ENCODE results near the gene ZNF219.

ZNF219 gene

DNA sequence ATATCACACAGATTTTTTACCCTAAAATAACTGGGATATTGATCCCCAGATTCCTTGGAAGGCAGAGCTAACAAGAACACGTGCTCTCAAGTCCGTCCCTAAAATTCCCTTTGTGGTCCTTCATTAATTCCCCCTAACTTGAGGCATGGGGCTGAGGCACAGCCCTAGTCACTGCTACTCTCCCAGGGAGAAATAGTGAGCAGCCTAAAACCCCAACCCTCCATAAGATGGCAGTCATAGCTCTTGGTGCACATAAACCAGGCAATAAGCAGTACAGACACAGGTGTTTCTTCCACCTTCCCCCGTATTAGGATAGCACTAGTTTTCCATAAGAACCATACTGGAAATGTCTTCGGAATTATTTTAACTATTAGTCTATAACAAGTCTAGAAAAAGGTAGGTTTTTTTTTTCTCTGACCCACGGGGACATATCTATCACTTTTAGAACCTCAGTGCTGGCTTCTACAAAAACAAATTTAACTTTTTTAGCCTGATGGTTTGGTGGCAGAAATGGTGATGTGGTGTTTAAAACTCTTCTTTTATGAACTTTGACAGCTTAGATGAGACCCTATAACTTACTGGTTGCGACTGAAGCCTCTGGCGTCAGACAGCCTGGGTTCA lies 31.5 kb downstream of the ZNF219 start:
- Histone ChIP-seq H3K36me3 (ENCODE audit: insufficient read depth, insufficient read length, low read length) (no peaks in the 10 kb centered on the region), H3K4me3 (ENCODE audit: insufficient read length, low read depth) (no peak overlapping the region), H3K4me1 (ENCODE audit: insufficient read depth, insufficient read length) (no peaks in the 10 kb centered on the region), H3K27me3 (ENCODE audit: insufficient read depth, insufficient read length) (no peaks in the 10 kb centered on the region), H3K9me3 (ENCODE audit: insufficient read depth, low read length) (no peaks in the 10 kb centered on the region), H3K9ac (ENCODE audit: insufficient read length, low read depth) (no peak overlapping the region)
- no peak for DNase-seq (ENCODE audit: low read depth, low spot score)
- TF ChIP-seq ZNF274 (IDR thresholded peaks at IDR 0.05; ENCODE audit: low read depth, low read length): no peak
- no peak for TF ChIP-seq SUZ12 (IDR thresholded peaks at IDR 0.05; ENCODE audit: extremely low read depth, insufficient read depth, insufficient read length)
- TF ChIP-seq YY1 (IDR thresholded peaks at IDR 0.05; ENCODE audit: insufficient read depth, insufficient read length): no peak

- H3K4me1 ChIP-seq (ENCODE audit: insufficient read depth, insufficient read length): no peaks in the 10 kb centered on the region
- H3K9me3 ChIP-seq (ENCODE audit: insufficient read depth, low read length): no peaks in the 10 kb centered on the region
- TF ChIP-seq YY1 (IDR thresholded peaks at IDR 0.05; ENCODE audit: insufficient read depth, insufficient read length) (no peak), SUZ12 (IDR thresholded peaks at IDR 0.05; ENCODE audit: extremely low read depth, insufficient read depth, insufficient read length) (no peak)
- H3K4me3 ChIP-seq (ENCODE audit: insufficient read length, low read depth): no peak overlapping the region
- no peak overlapping the region for H3K9ac ChIP-seq (ENCODE audit: insufficient read length, low read depth)
- H3K27me3 ChIP-seq (ENCODE audit: insufficient read depth, insufficient read length): no peaks in the 10 kb centered on the region
- DNase-seq (ENCODE audit: low read depth, low spot score): no peak
- no peaks in the 10 kb centered on the region for H3K36me3 ChIP-seq (ENCODE audit: insufficient read depth, insufficient read length, low read length)
These were observed 35.0 kb downstream of the ZNF219 start for GRCh38 chr14:21063479-21063878.

DNA sequence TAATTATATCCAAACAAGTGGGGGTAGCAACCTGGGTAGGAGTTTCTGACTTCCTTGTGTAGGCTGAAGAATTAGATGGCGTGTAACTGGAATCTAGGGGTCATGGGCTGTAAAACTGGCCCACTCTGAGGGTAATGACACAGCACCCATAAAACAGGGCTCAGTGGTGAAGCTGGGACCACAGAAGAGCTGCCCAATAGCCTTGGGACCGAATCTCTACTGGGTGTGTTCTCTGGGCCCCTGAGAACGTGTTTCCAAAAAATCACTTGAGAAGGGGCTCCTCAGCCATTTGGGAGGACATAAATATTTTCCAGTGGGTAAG lies 37.1 kb downstream of the ZNF219 start:
- Histone ChIP-seq H3K9ac (ENCODE audit: insufficient read length, low read depth) (no peak overlapping the region), H3K4me1 (ENCODE audit: insufficient read depth, insufficient read length) (no peaks in the 10 kb centered on the region), H3K4me3 (ENCODE audit: insufficient read length, low read depth) (no peak overlapping the region)

DNA sequence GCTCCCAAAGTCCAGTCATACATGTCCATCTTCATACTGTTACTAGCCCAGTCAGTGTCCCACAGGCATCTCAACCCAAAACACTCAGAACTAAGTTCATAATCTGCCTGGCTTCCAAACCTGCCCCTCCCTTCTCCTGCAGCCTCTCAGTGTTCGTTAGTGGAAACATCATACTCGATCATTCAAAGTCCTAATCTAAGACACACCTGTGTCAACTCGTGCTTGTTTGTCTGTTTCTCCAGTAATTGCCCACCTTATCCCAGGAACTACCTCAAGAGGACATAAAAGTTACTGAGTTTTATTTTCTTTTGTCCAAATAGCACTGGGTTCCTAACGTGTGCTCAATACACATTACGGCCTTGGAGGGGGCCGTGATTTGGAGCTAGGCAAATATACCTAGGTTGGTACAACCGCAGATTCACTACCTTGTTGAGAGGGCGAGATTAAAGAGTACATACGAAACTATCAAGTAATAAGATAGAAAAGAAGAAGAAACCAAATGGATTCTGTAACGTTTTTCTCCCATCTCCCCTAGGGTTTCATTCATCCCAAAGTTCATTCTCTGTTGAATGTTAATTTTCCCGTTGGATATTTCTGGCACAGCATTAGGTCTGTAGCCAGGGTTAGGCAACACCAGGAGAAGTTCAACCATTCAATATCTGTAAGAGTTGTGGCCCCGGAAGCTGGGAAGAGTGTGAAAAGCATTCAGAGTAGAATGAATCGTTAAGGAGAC lies 37.7 kb downstream of the ZNF219 start:
- H3K27me3 ChIP-seq (ENCODE audit: insufficient read depth, insufficient read length): no peaks in the 10 kb centered on the region
- DNase-seq (ENCODE audit: low read depth, low spot score): no peak
- no peaks in the 10 kb centered on the region for H3K9me3 ChIP-seq (ENCODE audit: insufficient read depth, low read length)
- no peak overlapping the region for H3K9ac ChIP-seq (ENCODE audit: insufficient read length, low read depth)
- H3K4me3 ChIP-seq (ENCODE audit: insufficient read length, low read depth): no peak overlapping the region
- H3K4me1 ChIP-seq (ENCODE audit: insufficient read depth, insufficient read length): no peaks in the 10 kb centered on the region
- no peaks in the 10 kb centered on the region for H3K36me3 ChIP-seq (ENCODE audit: insufficient read depth, insufficient read length, low read length)
- TF ChIP-seq ZNF274 (IDR thresholded peaks at IDR 0.05; ENCODE audit: low read depth, low read length) (no peak), SUZ12 (IDR thresholded peaks at IDR 0.05; ENCODE audit: extremely low read depth, insufficient read depth, insufficient read length) (no peak), YY1 (IDR thresholded peaks at IDR 0.05; ENCODE audit: insufficient read depth, insufficient read length) (no peak)

More for the DNA sequence above, 37.1 kb downstream of the ZNF219 start:
- no peaks in the 10 kb centered on the region for H3K36me3 ChIP-seq (ENCODE audit: insufficient read depth, insufficient read length, low read length)
- H3K27me3 ChIP-seq (ENCODE audit: insufficient read depth, insufficient read length): no peaks in the 10 kb centered on the region
- no peak for DNase-seq (ENCODE audit: low read depth, low spot score)
- no peak for TF ChIP-seq SUZ12 (IDR thresholded peaks at IDR 0.05; ENCODE audit: extremely low read depth, insufficient read depth, insufficient read length)
- no peak for TF ChIP-seq YY1 (IDR thresholded peaks at IDR 0.05; ENCODE audit: insufficient read depth, insufficient read length)
- TF ChIP-seq ZNF274 (IDR thresholded peaks at IDR 0.05; ENCODE audit: low read depth, low read length): no peak
- H3K9me3 ChIP-seq (ENCODE audit: insufficient read depth, low read length): no peaks in the 10 kb centered on the region

DNA sequence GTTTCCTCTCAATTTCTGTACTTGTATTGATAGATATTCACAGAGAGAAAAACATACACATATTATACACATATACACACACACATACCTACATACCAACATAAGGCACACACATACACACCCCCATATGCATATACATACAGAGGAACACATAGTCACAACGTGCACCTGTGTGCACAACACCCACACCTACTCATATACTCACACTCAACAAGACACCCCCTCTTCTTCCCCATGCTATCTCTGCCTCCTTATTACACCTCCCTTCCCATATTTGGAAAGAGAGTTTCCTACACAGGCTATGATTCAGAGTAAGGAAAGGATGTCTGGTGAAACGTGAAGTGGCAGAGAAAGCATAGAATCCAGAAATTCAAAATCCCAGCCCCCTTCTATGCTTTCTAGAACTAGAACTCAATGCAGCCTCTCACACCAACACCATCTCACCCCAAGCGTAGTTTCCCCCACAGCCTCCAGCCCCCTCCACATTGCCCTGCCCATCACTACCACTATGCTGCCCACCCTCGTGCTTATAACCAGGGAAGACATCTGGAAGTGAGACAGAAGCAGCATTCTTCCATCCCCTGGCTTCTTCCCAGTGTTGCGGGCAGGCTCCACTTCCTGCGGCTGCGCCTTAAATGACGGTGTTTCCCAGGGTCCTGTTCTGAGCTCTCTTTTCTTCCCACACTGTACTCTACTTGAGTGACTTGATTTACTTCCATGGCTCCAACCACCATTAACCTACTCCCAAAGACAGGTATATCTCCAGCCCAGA lies 38.4 kb downstream of the ZNF219 start:
- TF ChIP-seq SUZ12 (IDR thresholded peaks at IDR 0.05; ENCODE audit: extremely low read depth, insufficient read depth, insufficient read length) (no peak), YY1 (IDR thresholded peaks at IDR 0.05; ENCODE audit: insufficient read depth, insufficient read length) (no peak), ZNF274 (IDR thresholded peaks at IDR 0.05; ENCODE audit: low read depth, low read length) (no peak)
- H3K27me3 ChIP-seq (ENCODE audit: insufficient read depth, insufficient read length): no peaks in the 10 kb centered on the region
- H3K4me1 ChIP-seq (ENCODE audit: insufficient read depth, insufficient read length): no peaks in the 10 kb centered on the region
- H3K9ac ChIP-seq (ENCODE audit: insufficient read length, low read depth): no peak overlapping the region
- no peak for DNase-seq (ENCODE audit: low read depth, low spot score)
- H3K9me3 ChIP-seq (ENCODE audit: insufficient read depth, low read length): no peaks in the 10 kb centered on the region
- no peak overlapping the region for H3K4me3 ChIP-seq (ENCODE audit: insufficient read length, low read depth)
- H3K36me3 ChIP-seq (ENCODE audit: insufficient read depth, insufficient read length, low read length): no peaks in the 10 kb centered on the region

GRCh38 chr14:21058903-21059302 lies 39.6 kb downstream of the ZNF219 start:
- no peaks in the 10 kb centered on the region for H3K9me3 ChIP-seq (ENCODE audit: insufficient read depth, low read length)

More at GRCh38 chr14:21058903-21059302, 39.6 kb downstream of the ZNF219 start:
- H3K27me3 ChIP-seq (ENCODE audit: insufficient read depth, insufficient read length): no peaks in the 10 kb centered on the region
- no peaks in the 10 kb centered on the region for H3K36me3 ChIP-seq (ENCODE audit: insufficient read depth, insufficient read length, low read length)
- TF ChIP-seq YY1 (IDR thresholded peaks at IDR 0.05; ENCODE audit: insufficient read depth, insufficient read length) (no peak), SUZ12 (IDR thresholded peaks at IDR 0.05; ENCODE audit: extremely low read depth, insufficient read depth, insufficient read length) (no peak), ZNF274 (IDR thresholded peaks at IDR 0.05; ENCODE audit: low read depth, low read length) (no peak)
- no peaks in the 10 kb centered on the region for H3K4me1 ChIP-seq (ENCODE audit: insufficient read depth, insufficient read length)
- DNase-seq (ENCODE audit: low read depth, low spot score): no peak
- H3K9ac ChIP-seq (ENCODE audit: insufficient read length, low read depth): no peak overlapping the region
- H3K4me3 ChIP-seq (ENCODE audit: insufficient read length, low read depth): no peak overlapping the region

Measured in NT2/D1 (cell line).